Loucy (cell line): Measurements from ENCODE around the gene MAN2C1.

ENCODE experiments used
- CTCF ChIP-seq: fragments of 200-600 bp; sonication (generic); conservative IDR thresholded peaks from 2 replicates; pipeline ENCODE4 v1.5.1; 2014; ENCODE audit warnings: mild to moderate bottlenecking, antibody characterized with exemption, low read length
- EZH2phosphoT487 ChIP-seq: fragments of 200-600 bp; IDR thresholded peaks from 2 replicates; pipeline ENCODE4 v1.6.1; 2018; ENCODE audit warnings: antibody characterized with exemption, mild to moderate bottlenecking, moderate library complexity, borderline replicate concordance

DNA sequence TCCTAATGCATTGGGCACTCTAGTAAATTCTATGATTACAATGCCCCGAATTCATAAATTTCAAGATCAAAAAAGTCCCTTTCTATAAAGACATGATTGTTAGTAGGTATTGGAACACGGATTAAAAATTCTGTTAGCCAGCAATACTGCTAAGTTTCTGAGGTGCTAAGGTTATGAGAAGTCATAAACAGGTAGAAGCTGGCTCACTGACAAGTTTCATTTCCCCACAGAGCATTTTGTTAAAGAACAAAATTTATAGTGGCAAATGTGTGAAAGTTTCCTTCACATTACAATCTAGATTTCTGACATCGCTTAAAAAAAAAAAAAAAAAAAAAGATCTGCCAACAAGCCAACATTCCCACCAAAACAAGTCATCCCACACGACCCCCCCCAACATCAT is 12.4 kb upstream of the MAN2C1 start:
- TF ChIP-seq CTCF (no peak), EZH2phosphoT487 (no peak)
